GM12878 (cell line): ENCODE results near the gene RAPGEF4.

Experiments
- CTCF ChIP-seq, 3 experiments: IDR thresholded peaks in 2 of 3; conservative IDR thresholded peaks in 1 of 3; 2 replicates each; pipeline ENCODE4 v1.5.1; 2011; ENCODE audit warnings: low read depth in 3 of 3, low read length in 3 of 3, mild to moderate bottlenecking in 3 of 3, control low read depth in 2 of 3, moderate library complexity in 2 of 3, inconsistent platforms in 1 of 3, mixed read lengths in 1 of 3; ENCODE audit not compliant: control insufficient read depth in 2 of 3, insufficient read depth in 1 of 3; ENCODE audit errors: extremely low read depth in 1 of 3
- FOXK2 ChIP-seq: fragments of 450-650 bp; IDR thresholded peaks from 2 replicates; pipeline ENCODE4 v1.6.1; 2017; ENCODE audit warnings: mild to moderate bottlenecking, moderate library complexity
- GABPA ChIP-seq: IDR thresholded peaks from 2 replicates; pipeline ENCODE4 v1.6.1; 2014; ENCODE audit warnings: antibody characterized with exemption, low read depth, mild to moderate bottlenecking, inconsistent platforms
- POLR2A ChIP-seq: IDR thresholded peaks from 2 replicates; pipeline ENCODE4 v1.6.1; 2011; ENCODE audit warnings: low read depth, mild to moderate bottlenecking, low read length
- YY1 ChIP-seq: IDR thresholded peaks from 2 replicates; pipeline ENCODE4 v1.6.1; 2011; ENCODE audit warnings: low read depth, mild to moderate bottlenecking, low read length
- ZBTB40 ChIP-seq: fragments of 450-650 bp; IDR thresholded peaks from 2 replicates; pipeline ENCODE4 v1.6.1; 2016; ENCODE audit warnings: mild to moderate bottlenecking, moderate library complexity, borderline replicate concordance

- TF ChIP-seq FOXK2 (no peak), ZBTB40 (no peak), CTCF (IDR thresholded peaks at IDR 0.05 in 2 of 3, conservative IDR thresholded peaks at IDR 0.05 in 1 of 3; ENCODE audit: control insufficient read depth in 2 of 3, extremely low read depth in 1 of 3, insufficient read depth in 1 of 3, low read depth in 3 of 3, low read length in 3 of 3) (no peak), POLR2A (no peak), YY1 (no peak), GABPA (no peak)
Measured at GRCh38 chr2:173064151-173064805, 328.6 kb downstream of the RAPGEF4 start.
